HFF-Myc (cell line): ENCODE measurements around the gene C6orf58.
A peak's percentile ranks its signal among the peaks of the same experiment; 100 is the strongest.

Experiments
- DNase-seq: peaks from one replicate; pipeline ENCODE4 v3.0.0-alpha.2; 2011; ENCODE audit warnings: low read depth; ENCODE audit errors: extremely low read depth
- H3K4me3 ChIP-seq: replicated peaks from 2 replicates; pipeline ENCODE4 v1.5.1; 2011; ENCODE audit warnings: low read depth, mild to moderate bottlenecking, control low read depth, low read length
- TF ChIP-seq, protein P1 (sequence below): IDR thresholded peaks from 2 replicates; pipeline ENCODE4 v1.5.1; 2012; ENCODE audit warnings: mild to moderate bottlenecking, low read depth, low read length, control low read depth; ENCODE audit errors: missing control alignments

C6orf58 gene

DNA sequence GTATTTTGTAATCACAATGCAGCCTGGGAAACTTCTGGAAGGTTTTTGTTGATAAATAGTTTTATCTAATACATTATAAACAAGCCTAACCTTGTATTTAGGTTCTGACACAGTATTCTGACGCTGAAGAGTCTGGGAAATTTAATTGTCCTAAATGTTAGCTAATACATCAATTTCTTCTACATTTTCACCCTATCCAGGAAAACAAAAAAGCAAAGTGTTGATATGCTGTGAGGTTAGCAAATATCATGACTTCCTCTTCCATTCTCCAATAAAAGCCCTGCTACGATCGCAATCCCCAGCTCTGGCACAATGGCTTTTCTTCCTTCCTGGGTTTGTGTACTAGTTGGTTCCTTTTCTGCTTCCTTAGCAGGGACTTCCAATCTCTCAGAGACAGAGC, at the start of gene C6orf58:
Gene C6orf58, plus strand, starts transcription at position 301 of the 400 bp plus-strand sequence. Its CDS starts 12 bp downstream, at position 313.
- no peak for DNase-seq
- no peak within 1 kb of the TSS for H3K4me3 ChIP-seq
- TF ChIP-seq, protein P1, sequence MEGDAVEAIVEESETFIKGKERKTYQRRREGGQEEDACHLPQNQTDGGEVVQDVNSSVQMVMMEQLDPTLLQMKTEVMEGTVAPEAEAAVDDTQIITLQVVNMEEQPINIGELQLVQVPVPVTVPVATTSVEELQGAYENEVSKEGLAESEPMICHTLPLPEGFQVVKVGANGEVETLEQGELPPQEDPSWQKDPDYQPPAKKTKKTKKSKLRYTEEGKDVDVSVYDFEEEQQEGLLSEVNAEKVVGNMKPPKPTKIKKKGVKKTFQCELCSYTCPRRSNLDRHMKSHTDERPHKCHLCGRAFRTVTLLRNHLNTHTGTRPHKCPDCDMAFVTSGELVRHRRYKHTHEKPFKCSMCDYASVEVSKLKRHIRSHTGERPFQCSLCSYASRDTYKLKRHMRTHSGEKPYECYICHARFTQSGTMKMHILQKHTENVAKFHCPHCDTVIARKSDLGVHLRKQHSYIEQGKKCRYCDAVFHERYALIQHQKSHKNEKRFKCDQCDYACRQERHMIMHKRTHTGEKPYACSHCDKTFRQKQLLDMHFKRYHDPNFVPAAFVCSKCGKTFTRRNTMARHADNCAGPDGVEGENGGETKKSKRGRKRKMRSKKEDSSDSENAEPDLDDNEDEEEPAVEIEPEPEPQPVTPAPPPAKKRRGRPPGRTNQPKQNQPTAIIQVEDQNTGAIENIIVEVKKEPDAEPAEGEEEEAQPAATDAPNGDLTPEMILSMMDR, result no peak

DNA sequence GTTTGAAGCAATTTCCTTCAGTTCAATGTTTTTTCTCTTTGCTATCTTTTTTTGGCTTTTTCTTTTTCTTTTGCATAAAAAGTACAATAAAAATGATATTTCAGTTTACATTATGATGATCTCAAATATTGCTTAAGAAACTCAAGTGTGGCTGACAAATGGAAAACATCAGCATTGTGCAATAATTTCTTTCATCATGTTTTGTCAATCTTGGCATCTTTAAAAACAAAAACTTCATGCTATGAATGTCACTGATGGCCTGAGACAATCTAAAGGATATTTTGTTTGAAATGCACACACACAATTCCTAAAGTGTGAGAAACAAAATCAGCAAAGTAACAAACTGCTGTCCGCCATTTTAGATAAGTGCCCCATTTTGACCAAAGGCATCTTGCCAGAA, 44.0 kb upstream of the C6orf58 start:
- DNase-seq, result no peak
- TF ChIP-seq, protein P1, result no peak
- H3K4me3 ChIP-seq, result no peak overlapping the region

DNA sequence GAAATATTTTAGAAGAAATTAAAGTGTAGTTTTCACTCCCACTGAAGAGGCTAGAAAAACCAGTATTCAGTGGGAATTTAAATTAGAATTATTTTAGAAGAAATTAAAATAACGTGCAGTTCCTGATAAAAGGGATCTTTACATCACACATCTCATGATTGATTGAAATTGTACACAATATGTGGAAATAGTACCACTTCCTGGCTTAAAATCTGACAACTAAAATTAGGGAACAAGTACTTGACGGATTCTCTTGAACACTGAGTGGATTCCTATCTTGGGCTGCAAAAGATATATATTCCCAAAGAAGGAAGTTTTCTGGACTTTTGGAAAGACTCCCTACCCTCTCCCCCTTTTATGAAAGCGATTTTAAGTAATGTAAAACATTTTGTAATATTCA, 43.2 kb upstream of the C6orf58 start:
- no peak for DNase-seq
- H3K4me3 ChIP-seq, result no peak overlapping the region
- TF ChIP-seq, protein P1, result no peak

DNA sequence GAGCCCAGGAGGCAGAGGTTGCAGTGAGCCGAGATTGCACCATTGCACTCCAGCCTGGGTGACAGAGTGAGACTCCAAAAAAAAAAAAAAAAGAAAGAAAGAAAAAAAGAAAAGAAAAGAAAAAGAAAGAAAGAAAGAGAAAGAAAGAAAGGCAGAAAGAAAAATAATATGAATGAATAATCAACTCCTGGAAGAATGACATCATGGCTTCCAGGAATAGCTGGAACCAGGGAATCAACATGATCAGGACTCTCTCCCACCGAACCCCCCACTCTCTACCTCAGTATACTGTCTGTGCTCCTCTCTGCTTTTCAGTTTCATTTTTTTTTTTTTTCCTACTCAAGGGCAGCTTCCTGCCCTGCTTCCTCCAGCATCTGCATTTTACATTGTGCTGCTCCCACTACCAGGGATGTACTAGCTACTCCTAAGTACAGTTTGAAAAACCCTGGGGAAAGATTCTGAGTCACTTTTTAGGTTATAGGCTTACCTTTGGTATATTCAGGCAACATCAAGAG, 38.2 kb upstream of the C6orf58 start:
- DNase-seq, result no peak
- H3K4me3 ChIP-seq, result no peak overlapping the region
- TF ChIP-seq, protein P1, result no peak

DNA sequence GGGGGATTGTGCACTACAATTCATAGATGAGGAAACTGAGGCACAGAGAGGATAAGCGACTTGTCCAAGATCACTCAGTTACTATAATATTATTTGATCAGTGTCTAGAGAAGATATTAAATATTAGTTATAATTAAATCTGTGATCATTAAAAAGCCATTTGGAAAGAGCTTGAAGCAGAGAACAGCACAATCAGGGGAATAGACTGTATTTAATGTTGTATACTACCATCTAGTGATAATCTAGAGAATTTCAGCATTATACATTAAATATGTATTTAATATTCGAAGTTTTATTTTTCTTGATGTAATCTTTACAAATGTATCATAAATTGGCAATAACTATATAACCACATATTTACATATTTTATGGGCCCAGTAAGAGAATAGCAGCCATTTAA, 37.7 kb upstream of the C6orf58 start:
- TF ChIP-seq, protein P1, result no peak
- DNase-seq, result no peak
- no peak overlapping the region for H3K4me3 ChIP-seq

DNA sequence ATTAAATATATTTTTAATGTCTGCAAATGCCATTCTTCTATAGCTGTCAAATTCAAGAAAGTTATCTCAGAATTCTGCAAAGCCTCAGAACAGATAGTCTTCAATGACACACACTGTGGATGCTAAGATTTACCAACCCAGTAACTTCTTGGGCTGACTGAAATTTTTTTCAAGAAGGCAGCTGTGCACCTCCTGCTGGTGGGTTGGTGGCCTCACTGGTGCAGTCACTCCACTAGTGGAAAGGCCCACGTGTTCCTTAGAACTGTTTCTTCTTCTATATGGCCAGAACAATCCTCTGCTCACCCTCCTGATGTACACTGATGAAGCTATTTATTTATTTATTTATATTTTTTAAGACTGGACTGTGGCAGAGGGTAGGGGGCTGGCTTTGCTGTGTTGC, 29.8 kb upstream of the C6orf58 start:
- TF ChIP-seq, protein P1, result peak; percentile 36
- no peak for DNase-seq
- H3K4me3 ChIP-seq, result no peak overlapping the region
